NCI-H524 (cell line): ENCODE results near the gene GOLGA8B.
"Not testable (repeated sequence)": the region's sequence is repeated elsewhere in the genome, so short reads cannot be mapped to it uniquely, and the experiment has no call there.

Experiments used
- DNase-seq, 2 experiments: peaks; one replicate each; lab custom pipeline; 2025; lab: John Stamatoyannopoulos, UW

GOLGA8B gene

GRCh38 chr15:34559764-34560163 lies 23.7 kb downstream of the GOLGA8B start:
- DNase-seq: not testable (repeated sequence)

- DNase-seq: not testable (repeated sequence)
Measured at GRCh38 chr15:34555162-34555561, 28.3 kb downstream of the GOLGA8B start.

GRCh38 chr15:34554716-34555115 lies 28.7 kb downstream of the GOLGA8B start:
- not testable (repeated sequence) for DNase-seq

DNA sequence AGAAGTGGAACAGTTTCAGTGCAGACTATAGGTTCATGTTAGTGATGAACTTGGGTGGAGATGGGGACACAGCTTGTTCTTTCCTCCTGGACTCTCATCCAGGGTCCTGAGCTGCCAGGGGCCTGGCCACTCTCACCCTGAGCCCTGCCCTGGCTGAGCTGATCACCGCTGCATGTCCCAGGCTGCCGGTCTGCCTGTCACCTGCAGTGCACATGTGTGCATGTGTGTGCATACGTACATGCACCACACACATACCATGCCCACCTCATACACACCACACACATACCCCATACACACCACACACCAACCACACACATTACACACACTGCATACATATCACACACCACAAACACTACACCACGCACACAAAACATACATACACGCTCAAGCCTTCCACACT lies 29.3 kb downstream of the GOLGA8B start:
- not testable (repeated sequence) for DNase-seq

DNA sequence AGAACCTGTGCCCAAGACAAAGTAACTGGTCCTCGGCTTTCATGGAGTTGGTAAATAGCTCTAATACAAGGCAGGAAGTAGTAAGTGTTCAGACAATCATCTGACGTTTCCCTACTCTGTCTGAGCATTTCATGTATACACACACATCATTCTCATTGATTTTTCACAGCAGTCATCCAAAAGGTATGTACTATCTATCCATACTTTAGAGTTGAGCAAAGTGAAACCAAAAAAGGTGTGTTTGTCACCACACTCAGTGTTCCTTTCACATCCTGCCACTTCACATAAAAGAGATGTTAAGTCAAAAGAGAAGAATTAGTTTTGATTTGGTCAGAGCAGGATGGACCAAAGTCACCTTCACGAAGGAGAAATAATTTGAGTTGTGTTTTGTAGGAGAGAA lies 33.3 kb downstream of the GOLGA8B start:
- DNase-seq: not testable (repeated sequence)

DNA sequence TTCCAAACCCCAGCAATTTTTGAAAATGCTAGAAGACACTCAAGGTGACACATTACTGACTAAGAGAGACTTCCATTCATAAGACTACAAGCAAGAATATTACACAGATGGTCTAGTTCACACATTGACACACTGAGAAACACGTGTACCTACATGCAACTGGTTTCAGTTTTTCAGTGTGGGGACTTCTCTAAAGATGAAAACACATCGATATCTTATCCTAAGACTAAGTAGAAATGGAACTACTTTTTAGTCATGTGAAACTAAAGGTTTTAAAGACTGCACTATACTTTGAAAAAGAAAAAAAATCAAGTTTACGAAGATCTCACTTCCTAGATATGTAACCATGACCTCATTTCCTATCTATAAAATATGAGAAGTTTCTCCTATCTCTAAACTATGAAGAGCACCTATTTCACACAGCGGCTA lies 34.1 kb downstream of the GOLGA8B start:
- DNase-seq: not testable (repeated sequence)

DNA sequence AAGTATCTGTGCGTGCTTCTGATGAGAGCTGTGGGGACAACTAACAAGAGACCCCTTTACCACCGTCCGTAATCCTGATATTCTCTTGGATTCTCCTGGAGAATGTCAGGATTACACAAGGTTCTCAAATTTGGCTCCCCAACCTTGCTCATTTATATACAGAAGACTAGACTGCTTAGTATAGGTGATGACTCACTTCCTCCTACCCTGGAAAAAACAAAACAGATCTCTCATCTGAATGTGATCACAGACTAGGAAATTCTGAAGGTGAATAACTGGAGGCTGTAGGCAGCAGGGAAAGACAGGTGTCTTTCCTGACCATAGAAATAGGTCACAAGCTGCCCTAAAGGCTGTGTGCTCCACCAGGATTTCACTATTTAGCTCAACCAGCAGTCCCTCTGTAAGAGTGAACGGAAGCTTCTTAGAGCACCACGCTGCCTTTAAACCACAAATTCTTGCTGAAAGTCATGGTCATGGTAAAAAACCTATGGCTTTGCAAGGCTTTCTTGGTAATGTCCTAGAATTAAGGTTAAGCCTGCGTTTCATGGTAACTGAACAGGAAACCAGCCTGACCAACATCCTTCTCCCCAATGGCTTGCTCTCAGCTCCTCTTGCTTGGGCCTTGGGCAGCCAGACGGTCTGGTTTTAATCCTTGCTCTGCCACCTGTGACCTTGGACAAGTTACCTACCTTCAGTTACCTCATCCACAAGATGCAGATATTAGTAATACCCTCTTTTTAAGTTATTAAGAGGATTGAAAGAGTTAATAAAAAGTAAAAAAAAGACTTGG lies 39.4 kb downstream of the GOLGA8B start:
- not testable (repeated sequence) for DNase-seq

DNA sequence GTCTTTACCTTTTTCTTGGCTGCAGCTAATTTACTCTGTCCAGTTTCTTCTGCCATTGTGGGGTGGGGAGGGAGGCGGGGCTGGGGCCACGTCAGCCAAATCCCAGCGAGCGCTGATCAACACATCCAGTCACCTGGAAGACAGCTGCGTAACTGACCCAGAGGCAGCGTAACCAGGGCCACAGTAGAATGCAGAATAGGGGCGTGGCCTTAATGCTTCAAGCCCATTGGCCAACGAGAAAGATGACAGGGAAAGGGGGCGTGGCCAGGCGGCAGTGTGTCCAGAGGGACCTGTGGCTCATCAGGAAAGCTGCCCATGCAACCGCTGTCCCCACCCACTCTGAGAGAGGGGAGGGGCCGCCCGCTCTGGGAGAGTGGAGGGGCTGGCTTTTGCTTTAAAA lies 47.6 kb downstream of the GOLGA8B start:
- DNase-seq: not testable (repeated sequence)
